Kasumi-1 (cell line): ENCODE measurements around the gene SLC35E2B.
A peak's percentile ranks its signal among the peaks of the same experiment; 100 is the strongest.

Source experiments
- DNase-seq, 2 experiments: peaks; one replicate each; lab custom pipeline; 2025; lab: John Stamatoyannopoulos, UW

Gene SLC35E2B

GRCh38 chr1:1623631-1624442 is 68.8 kb downstream of the SLC35E2B start:
- DNase-seq = no peak

- no peak for DNase-seq
Measured at GRCh38 chr1:1623181-1623630, 69.4 kb downstream of the SLC35E2B start.

- no peak for DNase-seq
Measured at GRCh38 chr1:1622788-1623094, 69.9 kb downstream of the SLC35E2B start.

- no peak for DNase-seq
Measured at GRCh38 chr1:1622010-1622787, 70.4 kb downstream of the SLC35E2B start.

- no peak for DNase-seq
Measured at GRCh38 chr1:1621173-1622009, 71.2 kb downstream of the SLC35E2B start.

GRCh38 chr1:1620433-1621139 is 72.0 kb downstream of the SLC35E2B start:
- no peak for DNase-seq

- DNase-seq = peak in 1 of 2 experiments; percentile 30
Measured at GRCh38 chr1:1619917-1620361, 72.7 kb downstream of the SLC35E2B start.

- no peak for DNase-seq
Measured at GRCh38 chr1:1618396-1619068, 74.1 kb downstream of the SLC35E2B start.

GRCh38 chr1:1617925-1618324 is 74.7 kb downstream of the SLC35E2B start:
- no peak for DNase-seq

GRCh38 chr1:1617516-1617915 is 75.1 kb downstream of the SLC35E2B start:
- DNase-seq = no peak

- no peak for DNase-seq
Measured at GRCh38 chr1:1616838-1617237, 75.8 kb downstream of the SLC35E2B start.

- DNase-seq = peak in 1 of 2 experiments; percentile 8
Measured at GRCh38 chr1:1616045-1616790, 76.4 kb downstream of the SLC35E2B start.

GRCh38 chr1:1615256-1616044 is 77.1 kb downstream of the SLC35E2B start, which contains the start of gene MIB2:
Gene MIB2, plus strand, starts transcription at chr1:1615500. Its CDS starts 7,953 bp downstream, at chr1:1623453.
- DNase-seq = peak; percentile 94 to 95

GRCh38 chr1:1614954-1615255 is 77.7 kb downstream of the SLC35E2B start:
- DNase-seq = no peak

GRCh38 chr1:1614204-1614953 is 78.2 kb downstream of the SLC35E2B start:
- peak; percentile 71 to 75 for DNase-seq

- no peak for DNase-seq
Measured at GRCh38 chr1:1613509-1614082, 79.0 kb downstream of the SLC35E2B start.

GRCh38 chr1:1612104-1612400 is 80.5 kb downstream of the SLC35E2B start:
- DNase-seq = no peak

GRCh38 chr1:1610796-1611195 is 81.8 kb downstream of the SLC35E2B start:
- no peak for DNase-seq
